Measurements from ENCODE around the gene ODAD4.
A peak's percentile ranks its signal among the peaks of the same experiment; 100 is the strongest.

Gene ODAD4

DNA sequence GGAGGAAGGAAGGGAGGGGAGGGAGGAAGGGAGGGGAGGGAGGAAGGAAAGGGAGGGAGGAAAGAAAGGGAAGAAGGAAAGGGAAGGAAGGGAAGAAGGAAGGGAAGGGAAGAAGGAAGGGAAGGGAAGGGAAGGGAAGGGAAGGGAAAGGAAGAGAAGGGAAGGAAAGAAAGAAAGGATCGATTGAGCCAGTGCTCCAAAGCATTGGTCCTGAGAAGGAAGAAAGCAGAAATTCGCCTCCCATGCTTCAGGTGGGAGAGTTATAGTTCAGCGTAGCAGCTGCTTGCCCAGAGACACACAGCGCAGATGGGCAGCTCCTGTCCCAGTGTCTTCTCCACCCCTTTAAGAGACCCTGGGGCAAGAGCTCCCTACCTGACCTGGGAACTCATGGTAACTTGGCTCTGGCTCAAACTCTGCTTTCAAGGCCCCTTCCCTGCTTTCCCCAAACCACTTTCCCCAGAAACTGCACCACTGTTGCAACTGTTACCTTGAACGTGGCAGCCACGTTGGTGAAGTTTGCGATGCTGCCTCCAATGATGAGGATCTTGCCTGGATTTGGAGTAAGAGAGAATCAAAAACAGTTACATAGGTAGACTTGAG is 26.1 kb upstream of the ODAD4 start:
- POLR2A ChIA-PET (ENCODE audit: low non-redundant PET): no interaction called here
- CTCF ChIA-PET: no interaction called here
- H3K27ac ChIP-seq: no peak overlapping the region
- TF ChIP-seq, protein P1, sequence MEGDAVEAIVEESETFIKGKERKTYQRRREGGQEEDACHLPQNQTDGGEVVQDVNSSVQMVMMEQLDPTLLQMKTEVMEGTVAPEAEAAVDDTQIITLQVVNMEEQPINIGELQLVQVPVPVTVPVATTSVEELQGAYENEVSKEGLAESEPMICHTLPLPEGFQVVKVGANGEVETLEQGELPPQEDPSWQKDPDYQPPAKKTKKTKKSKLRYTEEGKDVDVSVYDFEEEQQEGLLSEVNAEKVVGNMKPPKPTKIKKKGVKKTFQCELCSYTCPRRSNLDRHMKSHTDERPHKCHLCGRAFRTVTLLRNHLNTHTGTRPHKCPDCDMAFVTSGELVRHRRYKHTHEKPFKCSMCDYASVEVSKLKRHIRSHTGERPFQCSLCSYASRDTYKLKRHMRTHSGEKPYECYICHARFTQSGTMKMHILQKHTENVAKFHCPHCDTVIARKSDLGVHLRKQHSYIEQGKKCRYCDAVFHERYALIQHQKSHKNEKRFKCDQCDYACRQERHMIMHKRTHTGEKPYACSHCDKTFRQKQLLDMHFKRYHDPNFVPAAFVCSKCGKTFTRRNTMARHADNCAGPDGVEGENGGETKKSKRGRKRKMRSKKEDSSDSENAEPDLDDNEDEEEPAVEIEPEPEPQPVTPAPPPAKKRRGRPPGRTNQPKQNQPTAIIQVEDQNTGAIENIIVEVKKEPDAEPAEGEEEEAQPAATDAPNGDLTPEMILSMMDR (conservative IDR thresholded peaks at IDR 0.05; ENCODE audit: low read depth): no peak
- DNase-seq (ENCODE audit: low spot score): no peak

DNA sequence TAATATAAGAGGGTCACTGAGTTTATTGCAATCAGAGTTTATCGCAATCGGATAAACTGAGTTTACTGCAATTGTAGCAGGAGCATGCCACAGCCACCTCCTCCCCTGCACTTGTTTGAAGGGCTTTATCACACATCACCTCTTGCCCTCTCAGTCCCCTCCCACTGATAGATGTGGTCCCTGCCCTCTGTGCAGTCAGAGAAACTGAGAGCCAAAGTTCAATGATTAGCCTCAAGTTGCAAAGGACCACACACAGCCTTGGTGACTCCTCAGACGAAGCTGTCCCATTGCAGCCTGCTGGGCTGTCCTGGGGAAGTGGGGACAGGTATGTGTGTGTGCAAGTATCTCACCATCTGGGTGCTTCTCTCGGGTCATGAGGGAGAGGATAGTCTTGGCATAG is 25.2 kb upstream of the ODAD4 start:
- POLR2A ChIA-PET (ENCODE audit: low non-redundant PET): no interaction called here
- TF ChIP-seq, protein P1 (conservative IDR thresholded peaks at IDR 0.05; ENCODE audit: low read depth): no peak
- DNase-seq (ENCODE audit: low spot score): no peak
- peak overlapping the region; percentile 34; the same call in 1 of the 2 replicates for H3K27ac ChIP-seq
- CTCF ChIA-PET: no interaction called here

DNA sequence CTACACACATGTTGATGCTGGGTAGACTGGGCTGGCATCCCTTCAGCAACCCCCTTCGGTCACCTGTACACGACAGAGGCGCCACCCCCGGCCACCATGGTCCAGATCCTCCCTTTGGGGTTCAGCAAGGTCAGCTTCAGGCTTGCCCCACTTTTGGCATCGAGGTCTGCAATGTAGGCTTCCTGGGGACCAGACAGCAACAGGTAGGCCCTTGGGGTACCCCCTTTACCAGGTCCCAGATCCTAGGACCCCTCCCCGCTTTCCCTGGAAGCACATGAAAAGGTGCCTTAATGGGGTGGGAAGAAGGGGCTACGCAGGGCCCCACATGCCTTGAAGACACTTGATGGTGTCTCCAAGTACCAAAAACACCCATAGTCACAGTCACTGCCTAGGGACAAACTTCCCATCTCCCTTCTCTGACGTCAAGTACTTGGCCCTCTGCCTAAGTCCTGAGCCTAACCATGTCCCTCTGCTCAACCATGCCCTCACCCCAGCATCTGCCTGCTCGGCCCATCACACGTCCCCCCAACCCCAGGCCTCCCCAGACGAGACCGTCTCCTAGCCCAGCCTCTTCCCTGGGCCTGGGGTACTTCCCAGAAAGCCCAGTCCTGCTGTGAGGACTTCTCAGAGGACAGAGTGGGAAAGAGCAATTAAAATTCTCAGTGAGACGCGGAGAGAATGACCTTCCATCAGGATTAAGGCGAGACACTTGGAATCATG is 23.8 kb upstream of the ODAD4 start:
- TF ChIP-seq, protein P1 (conservative IDR thresholded peaks at IDR 0.05; ENCODE audit: low read depth): no peak
- POLR2A ChIA-PET (ENCODE audit: low non-redundant PET): no interaction called here
- DNase-seq (ENCODE audit: low spot score): no peak
- H3K27ac ChIP-seq: peak overlapping the region; percentile 34
- CTCF ChIA-PET: interaction anchor here (0.6 kb wide), 1 partner anchor 146 kb away, joined by 3 read pairs; no protein-coding TSS in a partner anchor

DNA sequence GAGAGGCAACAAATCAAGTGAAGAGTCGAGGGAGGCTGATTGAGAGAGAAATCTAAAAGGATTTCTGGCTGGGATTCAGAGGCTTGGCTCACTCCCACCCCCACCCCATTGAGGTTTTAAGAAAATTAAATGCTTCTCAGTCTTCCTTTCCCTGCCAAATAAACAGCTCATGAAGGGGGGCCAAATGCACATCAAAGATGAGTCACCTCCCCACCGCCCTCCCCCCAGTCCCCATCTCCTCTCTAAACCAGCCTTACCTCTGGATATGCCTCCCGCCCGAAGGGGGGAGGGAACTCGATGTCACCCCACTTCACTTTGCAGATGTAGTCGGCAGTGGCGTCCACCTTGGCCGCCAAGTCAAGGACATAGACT is 23.2 kb upstream of the ODAD4 start:
- POLR2A ChIA-PET (ENCODE audit: low non-redundant PET): no interaction called here
- TF ChIP-seq, protein P1 (conservative IDR thresholded peaks at IDR 0.05; ENCODE audit: low read depth): no peak
- CTCF ChIA-PET: no interaction called here
- DNase-seq (ENCODE audit: low spot score): no peak
- H3K27ac ChIP-seq: peak overlapping the region; percentile 34

DNA sequence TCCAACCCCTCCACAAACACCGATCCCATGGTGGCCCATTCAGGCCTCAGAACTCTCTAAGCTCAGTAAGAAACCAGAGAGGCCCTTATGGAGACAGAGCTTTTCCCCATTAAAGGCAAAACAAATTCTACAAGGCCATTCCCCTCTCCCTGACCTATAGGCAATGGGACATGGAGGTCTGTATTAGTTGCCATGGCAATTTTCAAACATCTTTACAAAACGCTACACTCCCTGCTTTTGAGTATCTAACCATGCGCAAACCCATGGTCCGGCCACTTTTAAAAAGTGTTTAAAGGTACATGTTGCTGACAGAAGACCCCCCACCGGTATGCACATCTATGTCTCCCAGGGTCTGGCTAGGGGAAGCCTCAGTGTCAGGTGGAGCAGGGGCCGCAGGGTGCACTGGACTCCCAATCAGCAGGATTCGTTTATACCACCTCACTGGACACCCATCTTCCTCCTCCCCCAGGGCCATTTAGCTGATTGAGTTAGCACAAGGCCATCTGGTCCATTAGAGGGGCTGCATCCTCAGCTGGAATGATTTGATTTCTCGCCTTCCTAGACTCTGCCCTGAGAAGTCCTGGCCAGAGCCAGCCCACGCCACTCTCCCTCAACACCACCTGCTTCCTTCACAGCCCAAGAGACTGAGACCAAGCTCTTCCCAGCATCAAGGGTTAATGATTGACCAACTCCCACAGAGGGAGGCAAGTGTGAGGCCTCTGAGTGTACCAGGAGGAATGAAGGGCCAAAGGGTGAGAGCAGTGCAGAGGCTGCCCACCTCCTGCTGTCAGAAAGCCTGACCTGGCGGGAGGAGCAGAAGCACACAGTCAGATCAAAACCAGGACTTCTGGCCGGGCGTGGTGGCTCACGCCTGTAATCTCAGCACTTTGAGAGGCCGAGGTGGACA is 22.5 kb upstream of the ODAD4 start:
- ChIA-PET POLR2A (ENCODE audit: low non-redundant PET) (no interaction called here), CTCF (no interaction called here)
- DNase-seq (ENCODE audit: low spot score): no peak
- peak overlapping the region; percentile 63 for H3K27ac ChIP-seq
- TF ChIP-seq, protein P1 (conservative IDR thresholded peaks at IDR 0.05; ENCODE audit: low read depth): no peak

DNA sequence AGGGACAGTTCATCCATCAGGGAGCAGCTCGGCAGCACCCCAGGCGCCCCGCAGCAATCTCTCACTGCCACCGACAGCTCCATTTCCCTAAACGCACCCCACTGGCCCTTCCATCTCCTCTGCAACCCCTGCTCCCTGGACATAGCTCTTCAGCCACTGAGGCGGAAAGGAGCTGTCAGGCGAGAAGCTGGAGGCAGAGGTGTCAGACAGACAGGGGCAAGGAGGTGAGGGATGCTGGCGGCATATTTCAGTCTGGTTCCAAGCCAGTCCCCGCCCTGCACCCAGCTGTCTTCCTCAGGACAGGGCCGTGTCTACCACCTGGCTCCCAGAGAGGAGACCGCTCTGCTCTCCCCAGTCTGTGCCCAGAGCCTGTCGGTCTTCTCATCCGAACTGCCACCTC is 21.3 kb upstream of the ODAD4 start:
- ChIA-PET POLR2A (ENCODE audit: low non-redundant PET) (no interaction called here), CTCF (no interaction called here)
- peak overlapping the region; percentile 63 for H3K27ac ChIP-seq

More for the DNA sequence above, 21.3 kb upstream of the ODAD4 start:
- TF ChIP-seq, protein P1 (conservative IDR thresholded peaks at IDR 0.05; ENCODE audit: low read depth): no peak
- no peak for DNase-seq (ENCODE audit: low spot score)
